Stomach smooth muscle (tissue), 2 donors: Measurements from ENCODE around the gene MYLK.
A peak's percentile ranks its signal among the peaks of the same experiment; 100 is the strongest.

ENCODE experiments used
- H3K27ac ChIP-seq: one replicate; pipeline ENCODE4 v1.7.0; 2013; ENCODE audit warnings: mild to moderate bottlenecking, low read length, inconsistent platforms
- H3K27me3 ChIP-seq, 2 donors: one replicate each; pipeline ENCODE4 v1.7.0; 2013; ENCODE audit warnings: low read length in 2 of 2; ENCODE audit not compliant: insufficient read depth in 2 of 2, control insufficient read depth in 1 of 2
- H3K36me3 ChIP-seq, 2 donors: one replicate each; pipeline ENCODE4 v1.7.0; 2013; ENCODE audit warnings: low read length in 2 of 2; ENCODE audit not compliant: control insufficient read depth in 2 of 2, insufficient read depth in 2 of 2
- H3K4me1 ChIP-seq: one replicate; pipeline ENCODE4 v1.7.0; 2013; ENCODE audit warnings: low read length; ENCODE audit not compliant: control insufficient read depth, insufficient read depth
- H3K4me3 ChIP-seq, 2 donors: one replicate each; pipeline ENCODE4 v1.7.0; 2013; ENCODE audit warnings: low read length in 2 of 2
- H3K9ac ChIP-seq, 2 donors: one replicate each; pipeline ENCODE4 v1.7.0; 2013; ENCODE audit warnings: low read length in 2 of 2, mild to moderate bottlenecking in 1 of 2
- H3K9me3 ChIP-seq, 2 donors: one replicate each; pipeline ENCODE4 v1.7.0; 2013; ENCODE audit warnings: low read length in 2 of 2; ENCODE audit not compliant: control insufficient read depth in 2 of 2
- donor health status: healthy.
- donor health status: Pancreatic carcinoma.

Gene MYLK

GRCh38 chr3:123884203-123884831, at the start of gene MYLK:
MYLK (minus strand) TSS chr3:123884332; CDS start chr3:123793841, 90,491 bp downstream.
- Histone ChIP-seq H3K27me3 (no peaks in the 10 kb centered on the region), H3K27ac (no peak within 1 kb of the TSS), H3K4me1 (peaks cover 15% of the 10 kb centered on the region), H3K9ac (peak within 1 kb of the TSS; percentile 60 to 73), H3K9me3 (no peaks in the 10 kb centered on the region), H3K36me3 (no peaks in the 10 kb centered on the region), H3K4me3 (peak within 1 kb of the TSS; percentile 76 to 78)

GRCh38 chr3:123930445-123930844, 46.3 kb upstream of the MYLK start:
- Histone ChIP-seq H3K27ac (no peak overlapping the region), H3K27me3 (no peaks in the 10 kb centered on the region), H3K9ac (no peak overlapping the region), H3K9me3 (no peaks in the 10 kb centered on the region), H3K36me3 (peaks cover 4 to 5% of the 10 kb centered on the region in 2 donors), H3K4me3 (no peak overlapping the region), H3K4me1 (no peaks in the 10 kb centered on the region)

- Histone ChIP-seq H3K4me1 (no peaks in the 10 kb centered on the region), H3K36me3 (peaks cover 4 to 5% of the 10 kb centered on the region in 2 donors), H3K4me3 (no peak overlapping the region), H3K9ac (no peak overlapping the region), H3K9me3 (no peaks in the 10 kb centered on the region), H3K27ac (no peak overlapping the region), H3K27me3 (no peaks in the 10 kb centered on the region)
Observed at GRCh38 chr3:123929325-123929724, 45.2 kb upstream of the MYLK start.

GRCh38 chr3:123926396-123926795, 42.3 kb upstream of the MYLK start:
- no peak overlapping the region for H3K4me3 ChIP-seq

GRCh38 chr3:123920868-123921267, 36.7 kb upstream of the MYLK start:
- Histone ChIP-seq H3K27me3 (no peaks in the 10 kb centered on the region), H3K36me3 (peaks cover 9% of the 10 kb centered on the region in 2 donors), H3K9me3 (peaks cover 5 to 7% of the 10 kb centered on the region in 2 donors), H3K27ac (no peak overlapping the region), H3K4me1 (no peaks in the 10 kb centered on the region), H3K9ac (no peak overlapping the region), H3K4me3 (no peak overlapping the region)

More at GRCh38 chr3:123926396-123926795, 42.3 kb upstream of the MYLK start:
- peaks cover 0 to 3% of the 10 kb centered on the region in 2 donors for H3K9me3 ChIP-seq
- no peak overlapping the region for H3K9ac ChIP-seq
- H3K4me1 ChIP-seq: no peaks in the 10 kb centered on the region
- no peak overlapping the region for H3K27ac ChIP-seq
- H3K36me3 ChIP-seq: peaks cover 5 to 11% of the 10 kb centered on the region in 2 donors
- H3K27me3 ChIP-seq: no peaks in the 10 kb centered on the region

- H3K4me1 ChIP-seq: no peaks in the 10 kb centered on the region
- no peak overlapping the region for H3K9ac ChIP-seq
- H3K4me3 ChIP-seq: no peak overlapping the region
- H3K9me3 ChIP-seq: peaks cover 5 to 7% of the 10 kb centered on the region in 2 donors
- no peak overlapping the region for H3K27ac ChIP-seq
- H3K27me3 ChIP-seq: no peaks in the 10 kb centered on the region
- peaks cover 9% of the 10 kb centered on the region in 2 donors for H3K36me3 ChIP-seq
Observed at GRCh38 chr3:123920383-123920782, 36.3 kb upstream of the MYLK start.

- H3K9me3 ChIP-seq: peaks cover 5 to 7% of the 10 kb centered on the region in 2 donors
- no peak overlapping the region for H3K27ac ChIP-seq
- H3K9ac ChIP-seq: no peak overlapping the region
- no peak overlapping the region for H3K4me3 ChIP-seq
- H3K27me3 ChIP-seq: no peaks in the 10 kb centered on the region
- H3K36me3 ChIP-seq: peaks cover 9 to 12% of the 10 kb centered on the region in 2 donors
- no peaks in the 10 kb centered on the region for H3K4me1 ChIP-seq
Observed at GRCh38 chr3:123919353-123919752, 35.2 kb upstream of the MYLK start.

GRCh38 chr3:123914829-123915228, 30.7 kb upstream of the MYLK start:
- peaks cover 3 to 9% of the 10 kb centered on the region in 2 donors for H3K36me3 ChIP-seq
- H3K4me1 ChIP-seq: no peaks in the 10 kb centered on the region
- H3K4me3 ChIP-seq: no peak overlapping the region
- no peak overlapping the region for H3K9ac ChIP-seq
- H3K9me3 ChIP-seq: no peaks in the 10 kb centered on the region
- H3K27me3 ChIP-seq: no peaks in the 10 kb centered on the region
- H3K27ac ChIP-seq: no peak overlapping the region

GRCh38 chr3:123909785-123910184, 25.7 kb upstream of the MYLK start:
- no peaks in the 10 kb centered on the region for H3K9me3 ChIP-seq
- H3K4me3 ChIP-seq: no peak overlapping the region
- no peaks in the 10 kb centered on the region for H3K27me3 ChIP-seq
- no peak overlapping the region for H3K9ac ChIP-seq
- H3K36me3 ChIP-seq: no peaks in the 10 kb centered on the region
- no peak overlapping the region for H3K27ac ChIP-seq
- H3K4me1 ChIP-seq: no peaks in the 10 kb centered on the region

- Histone ChIP-seq H3K4me3 (no peak overlapping the region), H3K9me3 (no peaks in the 10 kb centered on the region), H3K9ac (no peak overlapping the region), H3K36me3 (no peaks in the 10 kb centered on the region), H3K27me3 (no peaks in the 10 kb centered on the region), H3K27ac (no peak overlapping the region), H3K4me1 (no peaks in the 10 kb centered on the region)
Observed at GRCh38 chr3:123907720-123908119, 23.6 kb upstream of the MYLK start.

GRCh38 chr3:123899300-123899865, 15.3 kb upstream of the MYLK start:
- H3K27ac ChIP-seq: no peak overlapping the region
- H3K4me3 ChIP-seq: no peak overlapping the region
- H3K4me1 ChIP-seq: no peaks in the 10 kb centered on the region
- no peaks in the 10 kb centered on the region for H3K36me3 ChIP-seq
- no peaks in the 10 kb centered on the region for H3K9me3 ChIP-seq
- H3K9ac ChIP-seq: no peak overlapping the region
- H3K27me3 ChIP-seq: no peaks in the 10 kb centered on the region
